Osteoblast (primary cell): ENCODE measurements around the gene CELF1. TPM values are rescaled to one million over a fixed set of nuclear protein-coding genes. Genes with fewer than 3 reads are reported as not detected.

Source experiments
- DNase-seq: peaks from one replicate; pipeline ENCODE4 v3.0.0; 2011; ENCODE audit warnings: low spot score, mixed read lengths; ENCODE audit not compliant: insufficient read length; ENCODE audit errors: missing footprints
- H2AFZ ChIP-seq: 2 replicates; pipeline ENCODE4 v1.6.0; 2011; ENCODE audit warnings: mild to moderate bottlenecking, low read length
- H3K27ac ChIP-seq: 2 replicates; pipeline ENCODE4 v1.5.1; 2011; ENCODE audit warnings: mild to moderate bottlenecking, low read depth, low read length, moderate library complexity
- H3K27me3 ChIP-seq: 2 replicates; pipeline ENCODE4 v1.6.0; 2012; ENCODE audit warnings: mild to moderate bottlenecking, control low read depth, inconsistent platforms, low read length, moderate library complexity; ENCODE audit not compliant: insufficient read depth
- H3K36me3 ChIP-seq: 2 replicates; pipeline ENCODE4 v1.5.1; 2011; ENCODE audit warnings: mild to moderate bottlenecking, low read length, control low read depth, moderate library complexity; ENCODE audit not compliant: insufficient read depth
- H3K4me1 ChIP-seq: 2 replicates; pipeline ENCODE4 v1.5.1; 2011; ENCODE audit warnings: mild to moderate bottlenecking, low read length, control low read depth, moderate library complexity; ENCODE audit not compliant: insufficient read depth
- H3K4me2 ChIP-seq: 2 replicates; pipeline ENCODE4 v1.6.0; 2011; ENCODE audit warnings: mild to moderate bottlenecking, low read length; ENCODE audit not compliant: insufficient read depth
- H3K4me3 ChIP-seq: fragments of 200-600 bp; sonication (generic); 3 replicates; pipeline ENCODE4 v1.5.1; 2012; ENCODE audit warnings: mild to moderate bottlenecking, low read length, inconsistent platforms; ENCODE audit not compliant: insufficient read depth
- H3K79me2 ChIP-seq: 2 replicates; pipeline ENCODE4 v1.6.0; 2012; ENCODE audit warnings: mild to moderate bottlenecking, low read length, control low read depth, inconsistent platforms; ENCODE audit not compliant: insufficient read depth
- H3K9me3 ChIP-seq: 2 replicates; pipeline ENCODE4 v1.5.1; 2011; ENCODE audit warnings: low read depth, low read length, control low read depth
- H4K20me1 ChIP-seq: 2 replicates; pipeline ENCODE4 v1.6.0; 2012; ENCODE audit warnings: mild to moderate bottlenecking, low read length, control low read depth; ENCODE audit not compliant: insufficient read depth
- total RNA-seq: library from RNA; depleted of rRNA; stranded (reverse); fragments of >200 nt; gene quantifications from 2 replicates; pipeline ENCODE4 v1.2.3, GENCODE V29; 2012
- TF ChIP-seq, protein P1 (sequence below): IDR thresholded peaks from 2 replicates; pipeline ENCODE4 v1.5.1; 2011; ENCODE audit warnings: mild to moderate bottlenecking, low read depth, low read length, moderate library complexity; ENCODE audit errors: extremely low read depth

CELF1 gene
- total RNA-seq, 1 donor, result 148 TPM

DNA sequence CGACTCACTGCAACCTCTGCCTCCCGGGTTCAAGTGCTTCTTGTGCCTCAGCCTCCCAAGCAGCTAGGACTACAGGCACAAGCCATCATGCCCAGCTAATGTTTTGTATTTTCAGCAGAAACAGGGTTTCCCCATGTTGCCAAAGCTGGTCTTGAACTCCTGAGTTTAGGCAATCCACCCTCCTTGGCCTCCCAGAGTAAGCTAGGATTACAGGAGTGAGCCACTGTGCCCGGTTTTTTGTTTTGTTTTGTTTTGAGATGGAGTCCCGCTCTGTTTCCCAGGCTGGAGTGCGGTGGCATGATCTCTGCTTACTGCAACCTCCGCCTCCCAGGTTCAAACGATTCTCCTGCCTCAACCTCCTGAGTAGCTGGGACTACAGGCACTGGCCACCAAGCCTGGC is 41.0 kb downstream of the CELF1 start:
- Histone ChIP-seq H3K4me3 (no peak overlapping the region), H2AFZ (no peak overlapping the region), H3K4me1 (peaks cover 74% of the 10 kb centered on the region), H3K27me3 (no peaks in the 10 kb centered on the region), H3K79me2 (peaks cover 94% of the 10 kb centered on the region), H3K4me2 (no peak overlapping the region), H4K20me1 (peaks cover 40% of the 10 kb centered on the region), H3K9me3 (no peaks in the 10 kb centered on the region), H3K36me3 (no peaks in the 10 kb centered on the region), H3K27ac (peak overlapping the region; percentile 4)
- DNase-seq, result no peak
- TF ChIP-seq, protein P1, sequence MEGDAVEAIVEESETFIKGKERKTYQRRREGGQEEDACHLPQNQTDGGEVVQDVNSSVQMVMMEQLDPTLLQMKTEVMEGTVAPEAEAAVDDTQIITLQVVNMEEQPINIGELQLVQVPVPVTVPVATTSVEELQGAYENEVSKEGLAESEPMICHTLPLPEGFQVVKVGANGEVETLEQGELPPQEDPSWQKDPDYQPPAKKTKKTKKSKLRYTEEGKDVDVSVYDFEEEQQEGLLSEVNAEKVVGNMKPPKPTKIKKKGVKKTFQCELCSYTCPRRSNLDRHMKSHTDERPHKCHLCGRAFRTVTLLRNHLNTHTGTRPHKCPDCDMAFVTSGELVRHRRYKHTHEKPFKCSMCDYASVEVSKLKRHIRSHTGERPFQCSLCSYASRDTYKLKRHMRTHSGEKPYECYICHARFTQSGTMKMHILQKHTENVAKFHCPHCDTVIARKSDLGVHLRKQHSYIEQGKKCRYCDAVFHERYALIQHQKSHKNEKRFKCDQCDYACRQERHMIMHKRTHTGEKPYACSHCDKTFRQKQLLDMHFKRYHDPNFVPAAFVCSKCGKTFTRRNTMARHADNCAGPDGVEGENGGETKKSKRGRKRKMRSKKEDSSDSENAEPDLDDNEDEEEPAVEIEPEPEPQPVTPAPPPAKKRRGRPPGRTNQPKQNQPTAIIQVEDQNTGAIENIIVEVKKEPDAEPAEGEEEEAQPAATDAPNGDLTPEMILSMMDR, result no peak

DNA sequence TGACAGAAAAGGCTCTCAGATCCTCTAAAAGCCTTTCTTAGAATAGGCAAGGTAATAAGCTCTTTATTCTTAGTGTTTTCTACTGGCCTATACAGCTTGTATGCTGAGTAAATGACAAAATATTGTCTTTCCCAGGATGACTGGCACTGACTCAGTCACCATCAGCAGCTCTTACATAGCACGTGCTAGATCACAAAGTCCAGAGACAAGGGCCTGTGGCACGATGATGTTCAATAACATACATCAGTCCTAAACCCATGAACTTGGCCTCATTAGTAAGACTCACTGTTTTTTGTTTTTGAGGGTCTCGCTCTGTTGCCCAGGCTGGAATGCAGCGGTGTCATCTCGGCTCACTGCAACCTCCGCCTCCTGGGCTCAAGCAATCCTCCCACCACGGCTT is 42.7 kb downstream of the CELF1 start:
- no peaks in the 10 kb centered on the region for H3K9me3 ChIP-seq
- no peak overlapping the region for H3K4me2 ChIP-seq
- H3K27me3 ChIP-seq, result no peaks in the 10 kb centered on the region
- peak; percentile 37 for DNase-seq
- TF ChIP-seq, protein P1, result no peak
- H3K36me3 ChIP-seq, result no peaks in the 10 kb centered on the region
- peaks cover 44% of the 10 kb centered on the region for H4K20me1 ChIP-seq
- H3K4me1 ChIP-seq, result peaks cover 67% of the 10 kb centered on the region
- H3K79me2 ChIP-seq, result peaks cover 96% of the 10 kb centered on the region
- no peak overlapping the region for H3K4me3 ChIP-seq
- H2AFZ ChIP-seq, result no peak overlapping the region
- peak overlapping the region; percentile 58 for H3K27ac ChIP-seq

DNA sequence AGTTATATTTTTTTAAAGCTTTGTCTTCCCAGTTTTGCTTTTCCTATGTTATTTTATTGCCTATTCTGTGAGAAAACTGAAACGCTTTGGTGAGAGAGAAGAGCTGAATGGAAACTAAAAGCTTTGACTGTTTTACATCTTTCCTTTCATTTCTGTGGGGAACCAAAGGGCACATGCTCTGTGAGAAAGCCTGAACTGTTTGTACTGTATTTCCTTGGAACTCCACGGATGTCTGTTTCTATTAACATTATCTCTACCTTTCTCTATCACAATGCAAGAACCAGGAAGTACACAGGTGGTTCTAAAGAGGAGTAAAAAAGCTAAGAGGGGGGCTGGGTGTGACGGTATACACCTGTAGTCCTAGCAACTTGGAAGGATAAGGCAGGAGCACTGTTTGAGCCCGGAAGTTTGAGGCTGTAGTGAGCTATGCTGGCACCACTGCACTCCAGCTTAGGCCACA is 43.8 kb downstream of the CELF1 start:
- H3K27me3 ChIP-seq, result no peaks in the 10 kb centered on the region
- H3K4me2 ChIP-seq, result peak overlapping the region; percentile 34
- H3K27ac ChIP-seq, result peak overlapping the region; percentile 56
- H4K20me1 ChIP-seq, result peaks cover 44% of the 10 kb centered on the region
- H2AFZ ChIP-seq, result no peak overlapping the region
- peaks cover 58% of the 10 kb centered on the region for H3K4me1 ChIP-seq
- DNase-seq, result peak; percentile 60
- TF ChIP-seq, protein P1, result no peak
- no peaks in the 10 kb centered on the region for H3K9me3 ChIP-seq
- no peaks in the 10 kb centered on the region for H3K36me3 ChIP-seq
- H3K79me2 ChIP-seq, result peaks cover 96% of the 10 kb centered on the region
- no peak overlapping the region for H3K4me3 ChIP-seq

DNA sequence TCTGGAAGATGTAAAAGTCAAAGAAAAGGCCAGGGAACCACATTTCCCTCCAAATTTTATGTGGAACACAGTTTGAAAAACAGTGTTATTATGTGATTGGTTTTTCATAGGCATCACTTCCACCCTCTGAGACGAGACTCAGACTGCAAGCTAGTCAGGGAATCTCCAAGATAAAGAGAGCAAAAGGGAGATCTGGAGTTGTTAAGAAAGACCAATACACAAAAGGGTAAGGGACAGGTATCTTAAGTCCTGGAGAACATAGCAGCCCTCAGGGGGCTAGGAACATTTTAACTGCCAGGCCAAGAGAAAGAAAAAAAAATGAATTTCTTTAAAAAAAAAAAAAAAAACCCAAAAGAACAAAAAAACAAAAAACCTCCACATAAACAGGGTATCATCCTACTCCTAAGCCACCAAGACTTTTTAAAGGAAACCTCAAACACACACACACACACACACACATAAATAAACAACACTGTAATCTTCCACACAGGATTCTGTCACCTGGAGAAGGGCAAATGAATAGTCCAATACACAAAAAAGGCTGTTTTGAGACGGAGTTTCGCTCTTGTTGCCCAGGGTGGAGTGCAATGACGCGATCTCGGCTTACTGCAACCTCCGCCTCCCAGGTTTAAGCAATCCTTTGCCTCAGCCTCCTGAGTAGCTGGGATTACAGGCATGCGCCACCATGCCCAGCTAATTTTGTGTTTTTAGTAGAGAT is 44.5 kb downstream of the CELF1 start:
- Histone ChIP-seq H2AFZ (no peak overlapping the region), H3K4me2 (peak overlapping the region; percentile 34), H4K20me1 (peaks cover 47% of the 10 kb centered on the region), H3K36me3 (no peaks in the 10 kb centered on the region), H3K27ac (peak overlapping the region; percentile 56), H3K79me2 (peaks cover 99% of the 10 kb centered on the region), H3K9me3 (no peaks in the 10 kb centered on the region), H3K4me3 (no peak overlapping the region), H3K27me3 (no peaks in the 10 kb centered on the region), H3K4me1 (peaks cover 55% of the 10 kb centered on the region)
- TF ChIP-seq, protein P1, result no peak
- DNase-seq, result no peak
